Adrenal gland (tissue), 12 donors: Measurements from ENCODE around the gene BIN2. TPM values are rescaled to one million over a fixed set of nuclear protein-coding genes. Genes with fewer than 3 reads are reported as not detected.

Experiments used
- DNase-seq, 7 donors: peaks; one replicate each; pipeline ENCODE4 v3.0.0-alpha.2; 2019 to 2020
- H3K27ac ChIP-seq, 5 donors: fragments of 200-600 bp; sonication (generic) in 4 of 5; 1 replicate in 3 of 5; 2 replicates in 2 of 5; pipeline versions ENCODE4 v1.5.1 to v1.8.0; 2016 to 2020; ENCODE audit warnings: mild to moderate bottlenecking in 1 of 5
- H3K27me3 ChIP-seq: fragments of 200-600 bp; 2 replicates; pipeline ENCODE4 v1.8.0; 2021
- H3K36me3 ChIP-seq, 2 donors: fragments of 200-600 bp; replicated peaks in 1 of 2; 1 replicate in 1 of 2; 2 replicates in 1 of 2; pipeline versions ENCODE4 v1.5.1 to v1.8.0; 2018 to 2022
- H3K4me1 ChIP-seq, 2 donors: fragments of 200-600 bp; replicated peaks in 1 of 2; 1 replicate in 1 of 2; 2 replicates in 1 of 2; pipeline versions ENCODE4 v1.5.1 to v1.8.0; 2018 to 2021
- H3K4me3 ChIP-seq, 4 donors: fragments of 200-600 bp; sonication (generic) in 3 of 4; one replicate each; pipeline ENCODE4 v1.5.1; 2016 to 2018
- H3K9me3 ChIP-seq, 3 donors: fragments of 200-600 bp; sonication (generic) in 1 of 3; replicated peaks in 1 of 3; 1 replicate in 2 of 3; 2 replicates in 1 of 3; pipeline versions ENCODE4 v1.5.1 to v1.8.0; 2016 to 2021
- POLR2A ChIP-seq, 2 donors: fragments of 450-650 bp; IDR thresholded peaks; one replicate each; pipeline ENCODE4 v1.6.1; 2017; ENCODE audit warnings: antibody characterized with exemption in 2 of 2, mild to moderate bottlenecking in 2 of 2, moderate library complexity in 1 of 2
- WGBS, 4 donors: extraction: QIAGEN DNeasy Blood & Tissue Kit in 2 of 4; methylation state at CpG; one replicate each; pipeline versions ENCODE4 v1.1.5 to v1.1.7; 2013 to 2017; 5-methylcytosine and 5-hydroxymethylcytosine counted together
- intact Hi-C, 2 donors: fragments of 100-400 bp; cut with DNase I; formaldehyde crosslinking; loops; one replicate each; pipeline versions ENCODE4 v1.14.1 to v1.15.0; 2022 to 2023
- polyA plus RNA-seq, 3 donors: library from polyadenylated mRNA; stranded (reverse); fragments of 200-250 nt in 2 of 3; fragments of 350-450 nt in 1 of 3; fragmentation: Illumina TruSeq in 1 of 3; extraction: RNeasy Lipid Tissue Mini Kit (QIAGEN cat#74804) in 1 of 3; gene quantifications; one replicate each; pipeline ENCODE4 v1.2.3, GENCODE V29; 2013 to 2014
- total RNA-seq, 9 donors: library from RNA; depleted of rRNA in 4 of 9; stranded (reverse); fragments of >200 nt in 4 of 9; fragments of 120-200 nt in 1 of 9; fragmentation: NEBNext Ultra II Directional in 1 of 9; extraction: Animal tissue kit (Norgen Biotek cat#: 25700) in 1 of 9; gene quantifications; one replicate each; pipeline versions ENCODE4 v1.1.0 to v1.2.4, GENCODE V29; 2013 to 2023
- TF ChIP-seq, protein P1 (sequence below), 6 experiments: fragments of 450-650 bp in 4 of 6; fragments of 200-600 bp in 2 of 6; sonication (generic) in 1 of 6; IDR thresholded peaks; 1 replicate in 5 of 6; 2 replicates in 1 of 6; pipeline versions ENCODE4 v1.5.1 to v1.8.0; 2016 to 2021; ENCODE audit warnings: antibody characterized with exemption in 6 of 6, mild to moderate bottlenecking in 2 of 6, moderate library complexity in 1 of 6
- donor health status: healthy with polysubstance abuse.
- donor health status: Bipolar disorder and iron deficiency.
- donor health status: DM: yes; HTN: yes; CAD: no.
- donor health status: DM: no; HTN: no; CAD: no.
- donor health status: DM: no; HTN: no; CAD: no.
- donor health status: DM: yes; HTN: yes; CAD: no.

Gene BIN2
- total and polyA plus RNA-seq, 12 donors = 2.3 to 16.6 (median 6.1) TPM

GRCh38 chr12:51365276-51365675 is 41.3 kb upstream of the BIN2 start:
- H3K27me3 ChIP-seq = no peaks in the 10 kb centered on the region
- intact Hi-C loops = no loop called here
- no peak overlapping the region for H3K4me3 ChIP-seq
- H3K27ac ChIP-seq = no peak overlapping the region
- no peaks in the 10 kb centered on the region for H3K9me3 ChIP-seq
- H3K36me3 ChIP-seq = no peaks in the 10 kb centered on the region
- DNase-seq = no peak
- no peaks in the 10 kb centered on the region for H3K4me1 ChIP-seq
- no peak for TF ChIP-seq POLR2A (IDR thresholded peaks at IDR 0.05)
- TF ChIP-seq, protein P1, sequence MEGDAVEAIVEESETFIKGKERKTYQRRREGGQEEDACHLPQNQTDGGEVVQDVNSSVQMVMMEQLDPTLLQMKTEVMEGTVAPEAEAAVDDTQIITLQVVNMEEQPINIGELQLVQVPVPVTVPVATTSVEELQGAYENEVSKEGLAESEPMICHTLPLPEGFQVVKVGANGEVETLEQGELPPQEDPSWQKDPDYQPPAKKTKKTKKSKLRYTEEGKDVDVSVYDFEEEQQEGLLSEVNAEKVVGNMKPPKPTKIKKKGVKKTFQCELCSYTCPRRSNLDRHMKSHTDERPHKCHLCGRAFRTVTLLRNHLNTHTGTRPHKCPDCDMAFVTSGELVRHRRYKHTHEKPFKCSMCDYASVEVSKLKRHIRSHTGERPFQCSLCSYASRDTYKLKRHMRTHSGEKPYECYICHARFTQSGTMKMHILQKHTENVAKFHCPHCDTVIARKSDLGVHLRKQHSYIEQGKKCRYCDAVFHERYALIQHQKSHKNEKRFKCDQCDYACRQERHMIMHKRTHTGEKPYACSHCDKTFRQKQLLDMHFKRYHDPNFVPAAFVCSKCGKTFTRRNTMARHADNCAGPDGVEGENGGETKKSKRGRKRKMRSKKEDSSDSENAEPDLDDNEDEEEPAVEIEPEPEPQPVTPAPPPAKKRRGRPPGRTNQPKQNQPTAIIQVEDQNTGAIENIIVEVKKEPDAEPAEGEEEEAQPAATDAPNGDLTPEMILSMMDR (IDR thresholded peaks at IDR 0.05) = no peak
- 93 to 95% (median 94%) methylated on average over 6 to 10 of the region's 10 CpGs for WGBS, 4 donors

- Histone ChIP-seq H3K9me3 (no peaks in the 10 kb centered on the region), H3K27me3 (no peaks in the 10 kb centered on the region), H3K36me3 (no peaks in the 10 kb centered on the region), H3K4me3 (no peak overlapping the region), H3K27ac (no peak overlapping the region), H3K4me1 (no peaks in the 10 kb centered on the region)
- intact Hi-C loops = no loop called here
- no peak for DNase-seq
- whole genome bisulfite sequencing, 4 donors = 85 to 90% (median 86%) methylated on average over 4 to 11 of the region's 11 CpGs
- TF ChIP-seq, protein P1 (IDR thresholded peaks at IDR 0.05) = no peak
- no peak for TF ChIP-seq POLR2A (IDR thresholded peaks at IDR 0.05)
These were observed 40.0 kb upstream of the BIN2 start for GRCh38 chr12:51364001-51364400.

GRCh38 chr12:51362747-51363342 is 38.9 kb upstream of the BIN2 start:
- H3K27me3 ChIP-seq = no peaks in the 10 kb centered on the region
- intact Hi-C loops = no loop called here
- WGBS, 4 donors = 76 to 87% (median 80%) methylated on average over 2 of the region's 2 CpGs
- no peaks in the 10 kb centered on the region for H3K9me3 ChIP-seq
- no peaks in the 10 kb centered on the region for H3K4me1 ChIP-seq
- no peak overlapping the region for H3K27ac ChIP-seq
- no peaks in the 10 kb centered on the region for H3K36me3 ChIP-seq
- TF ChIP-seq POLR2A (IDR thresholded peaks at IDR 0.05) = no peak
- TF ChIP-seq, protein P1 (IDR thresholded peaks at IDR 0.05) = no peak
- DNase-seq = no peak
- no peak overlapping the region for H3K4me3 ChIP-seq

DNA sequence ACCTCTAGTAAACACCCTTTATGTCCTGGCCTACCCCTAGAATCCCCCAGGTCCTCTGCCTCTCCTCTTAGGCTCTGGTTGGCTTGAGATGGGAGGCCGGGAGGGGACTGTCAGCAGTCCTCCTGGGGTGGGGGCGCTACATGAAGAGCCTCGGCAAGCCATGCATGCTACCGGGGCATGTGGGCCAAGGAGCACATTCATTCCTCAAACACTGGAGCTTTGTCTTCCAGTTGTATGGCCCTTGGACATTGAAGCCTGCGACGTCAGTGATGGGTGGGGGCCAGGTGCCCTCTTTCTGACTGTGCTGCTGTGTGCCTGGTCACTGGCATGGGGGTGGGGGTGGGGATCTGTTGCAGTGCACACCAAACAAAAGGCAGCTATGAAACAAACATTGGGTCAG is 38.3 kb upstream of the BIN2 start:
- intact Hi-C loops = no loop called here
- TF ChIP-seq, protein P1 (IDR thresholded peaks at IDR 0.05) = no peak
- no peak for TF ChIP-seq POLR2A (IDR thresholded peaks at IDR 0.05)
- no peak for DNase-seq
- H3K36me3 ChIP-seq = no peaks in the 10 kb centered on the region
- WGBS, 4 donors = 87 to 95% (median 91%) methylated on average over 2 to 6 of the region's 6 CpGs
- H3K4me3 ChIP-seq = no peak overlapping the region
- H3K27ac ChIP-seq = no peak overlapping the region
- H3K4me1 ChIP-seq = no peaks in the 10 kb centered on the region
- no peaks in the 10 kb centered on the region for H3K27me3 ChIP-seq
- no peaks in the 10 kb centered on the region for H3K9me3 ChIP-seq
